GM21367 (cell line): Measurements from ENCODE around the gene C22orf39.

Experiments used
- ATAC-seq: cut with Tn5 transposase; IDR thresholded peaks from one replicate; pipeline ENCODE4 v1.9.1; 2021; ENCODE audit not compliant: unreplicated experiment

Gene C22orf39

GRCh38 chr22:19402642-19403191, 44.8 kb downstream of the C22orf39 start:
- ATAC-seq, result no peak

- no peak for ATAC-seq
Observed at GRCh38 chr22:19401483-19401882, 46.0 kb downstream of the C22orf39 start.

GRCh38 chr22:19400881-19401280, 46.6 kb downstream of the C22orf39 start:
- no peak for ATAC-seq

- ATAC-seq, result no peak
Observed at GRCh38 chr22:19398652-19399051, 48.9 kb downstream of the C22orf39 start.

- ATAC-seq, result no peak
Observed at GRCh38 chr22:19398206-19398605, 49.3 kb downstream of the C22orf39 start.

- no peak for ATAC-seq
Observed at GRCh38 chr22:19397734-19398104, 49.8 kb downstream of the C22orf39 start.

GRCh38 chr22:19396934-19397733, 50.4 kb downstream of the C22orf39 start:
- ATAC-seq, result no peak

- ATAC-seq, result no peak
Observed at GRCh38 chr22:19396561-19396933, 51.0 kb downstream of the C22orf39 start.

- no peak for ATAC-seq
Observed at GRCh38 chr22:19395276-19395675, 52.2 kb downstream of the C22orf39 start.

GRCh38 chr22:19394274-19395050, 53.0 kb downstream of the C22orf39 start:
- ATAC-seq, result no peak

GRCh38 chr22:19393704-19394103, 53.8 kb downstream of the C22orf39 start:
- no peak for ATAC-seq
